Amygdala (tissue), 56 donors: ENCODE measurements around the gene SEZ6L.

Experiments
- DNase-seq, 56 donors: peaks; one replicate each; lab custom pipeline; 2025; lab: John Stamatoyannopoulos, UW

Gene SEZ6L

DNA sequence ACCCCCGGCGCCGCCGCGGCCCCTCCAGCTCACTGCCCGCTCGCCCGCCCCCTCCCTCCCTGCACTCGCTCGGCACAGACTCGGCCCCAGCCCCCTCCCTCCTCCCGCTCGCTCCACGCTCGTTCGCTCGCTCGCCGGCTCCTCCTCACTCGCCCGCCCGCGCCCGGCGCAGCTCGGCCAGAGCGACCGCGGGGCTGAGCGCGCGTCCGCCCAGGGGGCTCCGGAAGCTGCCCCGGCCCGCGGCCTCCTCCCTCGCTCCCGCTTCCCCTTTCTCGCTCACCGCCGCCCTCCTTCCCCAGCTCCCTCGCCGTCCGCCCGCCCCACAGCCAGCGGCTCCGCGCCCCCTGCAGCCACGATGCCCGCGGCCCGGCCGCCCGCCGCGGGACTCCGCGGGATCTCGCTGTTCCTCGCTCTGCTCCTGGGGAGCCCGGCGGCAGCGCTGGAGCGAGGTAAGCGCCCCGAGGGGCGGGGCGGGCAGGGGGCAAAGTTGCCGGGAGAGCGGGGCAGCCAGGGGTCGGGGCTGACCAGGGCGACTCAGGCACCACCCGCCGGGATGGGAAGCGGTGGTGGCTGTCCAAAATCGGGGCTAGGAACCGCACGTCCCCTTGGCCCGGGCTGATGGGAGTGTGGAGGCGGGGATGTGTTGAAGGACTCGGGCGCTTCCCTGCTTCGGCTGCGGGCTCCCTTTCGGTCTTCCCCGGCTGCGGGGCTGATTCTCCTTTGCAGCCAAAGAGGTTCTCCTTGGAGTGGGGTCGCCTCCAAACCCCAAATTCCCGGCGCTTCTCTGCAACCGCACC is at the start of gene SEZ6L:
TSS of gene SEZ6L (plus strand) at position 148 of the 797 bp plus-strand sequence. CDS start at position 356, 208 bp downstream.
- DNase-seq = peak in 26 of 56 donors; percentile 18 to 64 (median 46)

DNA sequence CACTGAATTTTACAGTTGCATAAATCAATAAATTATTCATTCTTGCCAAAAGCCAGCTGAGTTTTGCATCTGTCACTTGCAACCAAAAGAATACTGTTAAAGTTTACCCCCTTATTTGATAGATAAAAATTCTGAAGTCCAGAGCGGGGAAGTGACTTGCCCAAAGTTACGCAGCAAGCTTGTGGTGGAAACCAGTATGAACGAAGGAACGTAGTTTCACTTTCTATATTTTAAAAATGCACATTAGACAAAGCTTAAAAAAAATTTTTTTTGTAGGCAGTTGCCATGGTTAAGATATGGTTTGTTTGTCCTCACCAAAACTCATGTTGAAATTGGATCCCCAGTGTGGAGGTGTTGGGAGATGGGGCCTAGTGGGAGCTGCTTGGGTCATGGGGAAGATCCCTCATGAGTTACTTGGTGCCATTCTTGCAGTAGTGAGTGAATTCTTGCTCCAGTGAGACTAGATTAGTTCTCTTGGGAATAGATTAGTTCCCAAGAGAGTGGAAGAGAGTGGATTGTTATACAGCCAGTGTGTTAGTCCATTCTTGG is 46.3 kb upstream of the SEZ6L start:
- no peak for DNase-seq

GRCh38 chr22:26124991-26125725 is 44.1 kb upstream of the SEZ6L start:
- no peak for DNase-seq

DNA sequence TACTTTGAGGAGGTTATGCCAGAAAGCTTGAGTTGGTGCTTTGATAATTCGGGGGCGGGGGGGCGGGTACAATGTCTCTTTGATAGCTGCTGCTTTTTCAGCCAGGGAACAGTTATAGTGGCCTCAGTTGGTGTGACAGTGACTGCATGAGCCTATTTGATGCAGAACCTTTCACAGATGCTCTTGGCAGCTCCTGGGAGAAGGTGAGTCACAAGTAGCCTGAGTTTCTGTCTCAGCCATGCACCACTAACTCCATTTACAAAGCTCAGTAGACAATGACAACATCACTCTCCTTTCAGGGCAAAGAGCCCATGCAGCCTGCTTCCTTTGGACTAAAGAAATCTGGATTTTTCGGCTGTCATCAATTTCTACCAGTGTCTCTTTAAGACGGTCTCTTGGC is 42.1 kb upstream of the SEZ6L start:
- DNase-seq = no peak

DNA sequence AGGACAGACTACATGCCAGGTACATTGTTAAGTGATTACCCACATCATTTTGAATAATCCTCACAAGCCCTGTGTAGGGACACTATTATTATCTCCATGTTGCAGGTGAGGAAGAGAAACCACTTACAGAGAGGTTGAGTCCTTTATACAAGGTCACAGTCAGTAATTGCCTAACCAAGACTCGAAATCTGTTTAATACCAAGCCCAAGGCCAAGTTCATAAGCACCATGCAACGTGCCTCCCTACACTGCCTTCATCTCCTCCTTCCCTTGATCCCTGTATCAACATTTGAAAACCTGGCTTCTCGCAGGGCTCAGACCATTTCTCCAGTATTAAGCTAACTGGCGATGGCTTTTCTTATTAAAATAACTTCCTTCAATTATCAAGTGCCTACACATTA is 41.7 kb upstream of the SEZ6L start:
- no peak for DNase-seq

- DNase-seq = no peak
Observed at GRCh38 chr22:26131589-26132154, 37.6 kb upstream of the SEZ6L start.

GRCh38 chr22:26134654-26135330 is 34.5 kb upstream of the SEZ6L start:
- no peak for DNase-seq

- no peak for DNase-seq
Observed at GRCh38 chr22:26135806-26136205, 33.5 kb upstream of the SEZ6L start.

DNA sequence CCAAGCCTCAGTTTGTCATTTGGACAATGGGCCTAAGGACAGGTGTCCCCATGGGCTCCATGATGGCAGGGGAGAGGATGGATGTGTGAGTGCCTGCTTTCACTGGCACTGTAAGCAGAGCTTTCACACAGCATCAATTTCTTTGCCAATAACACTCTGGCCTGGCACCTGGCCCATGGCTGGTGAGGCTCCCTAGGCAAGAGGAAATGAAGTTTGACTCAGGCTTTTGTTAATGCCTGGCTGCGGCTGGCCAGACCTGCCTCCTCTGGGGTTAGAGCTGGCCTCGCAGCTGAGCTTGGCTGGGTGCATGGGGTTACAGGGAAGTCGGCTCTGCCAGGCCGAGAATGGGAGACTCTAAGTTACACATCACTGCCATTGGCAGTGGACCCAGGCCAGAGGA is 30.0 kb upstream of the SEZ6L start:
- DNase-seq = peak in 42 of 56 donors; percentile 1 to 65 (median 25)

DNA sequence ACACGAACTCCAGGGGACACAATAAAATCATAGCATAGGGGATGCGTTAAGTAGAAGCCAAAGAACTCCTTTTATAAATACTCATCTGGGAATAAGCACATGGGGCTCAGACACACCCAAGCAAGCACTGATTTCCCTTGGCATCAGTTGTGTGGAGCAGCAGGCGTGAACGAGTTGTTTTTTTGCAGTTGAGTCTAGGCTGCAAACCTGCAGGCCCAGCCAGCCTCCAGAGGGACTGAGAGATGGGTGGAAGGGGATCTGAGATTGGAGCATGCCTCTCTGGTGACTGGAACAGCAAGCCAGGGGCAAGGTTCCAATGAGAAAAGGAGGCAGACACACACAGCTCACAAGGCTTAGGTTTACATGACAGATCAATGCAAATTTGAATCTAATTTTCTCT is 27.4 kb upstream of the SEZ6L start:
- no peak for DNase-seq

GRCh38 chr22:26143806-26144325 is 25.4 kb upstream of the SEZ6L start:
- DNase-seq = no peak

DNA sequence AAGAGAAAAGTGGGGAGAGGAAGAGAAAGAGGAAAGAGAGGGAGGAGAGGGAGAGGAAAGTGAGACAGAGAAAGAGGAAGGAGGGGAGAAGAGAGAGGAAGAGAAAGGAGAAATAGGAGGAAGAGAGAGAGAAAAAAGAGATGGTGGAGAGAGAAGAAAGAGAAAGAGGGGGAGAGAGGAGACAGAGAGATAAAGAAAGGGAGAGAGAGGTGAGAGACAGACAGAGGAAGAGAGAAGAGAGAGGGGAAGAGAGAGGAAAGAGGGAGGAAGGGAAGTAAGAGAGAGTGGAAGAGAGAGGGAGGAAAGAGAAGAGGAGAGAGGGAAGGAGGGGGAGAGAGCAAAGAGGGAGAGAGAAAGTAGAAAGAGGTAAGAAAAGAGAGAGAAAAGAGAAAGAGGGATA is 9.4 kb upstream of the SEZ6L start:
- DNase-seq = no peak

DNA sequence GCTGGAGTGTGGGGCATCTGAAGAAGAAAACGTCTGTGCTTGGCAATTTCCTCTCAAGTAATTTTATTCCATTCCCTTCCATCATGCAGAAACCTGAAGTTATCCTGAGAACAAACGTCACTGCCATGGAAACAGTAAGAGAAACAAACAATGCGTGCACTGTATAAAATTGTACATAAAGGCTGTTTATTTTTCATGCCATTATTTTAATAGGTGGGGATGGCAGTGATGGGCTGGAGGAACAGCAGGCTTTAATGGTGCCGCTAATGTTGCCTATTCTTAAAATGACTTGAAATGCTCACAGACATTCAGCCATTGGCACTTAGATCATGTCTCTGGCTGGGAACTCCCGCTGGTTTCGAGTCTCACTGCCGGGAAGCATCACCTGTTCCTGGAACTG is 7.5 kb upstream of the SEZ6L start:
- no peak for DNase-seq

GRCh38 chr22:26162926-26163325 is 6.3 kb upstream of the SEZ6L start:
- DNase-seq = no peak

- no peak for DNase-seq
Observed at GRCh38 chr22:26164174-26164573, 5.1 kb upstream of the SEZ6L start.

GRCh38 chr22:26168330-26168851 is 871 bp upstream of the SEZ6L start:
- DNase-seq = peak in 13 of 56 donors; percentile 4 to 51 (median 25)

DNA sequence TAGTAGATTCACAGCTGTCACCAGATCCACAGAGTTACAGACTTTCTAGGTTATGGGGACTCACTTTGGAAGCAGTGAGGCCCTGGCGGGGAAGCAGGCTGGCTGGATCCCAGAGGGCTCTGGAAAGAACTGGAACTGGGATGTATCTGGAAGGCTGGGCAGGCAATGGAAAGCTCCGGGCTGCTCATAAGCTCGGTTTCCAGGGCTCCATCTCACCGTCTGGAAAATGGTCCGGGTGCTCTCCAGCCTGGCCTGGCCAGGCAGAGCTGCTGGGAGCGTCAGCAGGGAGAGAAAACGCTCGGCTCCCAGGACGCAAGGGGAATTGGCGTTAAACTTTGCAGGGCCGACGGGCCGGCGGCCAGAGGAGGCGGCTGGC is 335 bp upstream of the SEZ6L start:
- peak in 21 of 56 donors; percentile 19 to 64 (median 50) for DNase-seq

- DNase-seq = peak in 4 of 56 donors; percentile 5 to 34 (median 17)
Observed at GRCh38 chr22:26170112-26170492, 840 bp downstream of the SEZ6L start.

- peak in 24 of 56 donors; percentile 2 to 55 (median 26) for DNase-seq
Observed at GRCh38 chr22:26170795-26171580, 1.7 kb downstream of the SEZ6L start.
